ENCODE results near the gene TMEM132A.

Gene TMEM132A

GRCh38 chr11:60880643-60881282 is 43.5 kb upstream of the TMEM132A start:
- TF ChIP-seq CTCF (IDR thresholded peaks at IDR 0.05; ENCODE audit: low read depth, low read length, missing control alignments), result no peak
- in situ Hi-C loops (cut with HindIII; ENCODE audit: low sequenced_read_pairs), result no loop called here
- DNase-seq (ENCODE audit: low read depth), result no peak
- H3K4me3 ChIP-seq (ENCODE audit: low read depth, low read length), result no peak overlapping the region

DNA sequence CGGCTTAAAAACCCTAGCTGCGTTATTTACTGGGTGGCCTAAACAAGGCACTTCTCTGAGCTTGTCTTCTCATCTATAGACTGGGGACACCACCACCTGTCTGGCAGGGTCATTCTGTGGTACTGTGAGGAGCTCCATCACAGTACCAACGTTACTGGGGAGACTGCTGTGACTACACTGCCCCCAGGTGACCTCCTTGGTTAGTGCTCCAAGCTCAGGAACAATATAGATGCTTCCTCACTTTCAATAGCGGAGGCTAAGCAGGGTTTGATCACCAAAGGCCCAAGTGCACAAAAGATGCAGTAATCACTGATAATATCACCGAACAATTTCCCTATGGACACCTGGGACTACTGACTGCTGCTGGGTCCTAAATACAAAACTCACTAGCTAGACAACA is 36.7 kb upstream of the TMEM132A start:
- peak; percentile 52 for DNase-seq (ENCODE audit: low read depth)
- TF ChIP-seq CTCF (IDR thresholded peaks at IDR 0.05; ENCODE audit: low read depth, low read length, missing control alignments), result peak; percentile 79
- H3K4me3 ChIP-seq (ENCODE audit: low read depth, low read length), result no peak overlapping the region
- in situ Hi-C loops (cut with HindIII; ENCODE audit: low sequenced_read_pairs), result no loop called here

GRCh38 chr11:60889869-60890311 is 34.4 kb upstream of the TMEM132A start:
- no peak for DNase-seq (ENCODE audit: low read depth)
- in situ Hi-C loops (cut with HindIII; ENCODE audit: low sequenced_read_pairs), result no loop called here
- TF ChIP-seq CTCF (IDR thresholded peaks at IDR 0.05; ENCODE audit: low read depth, low read length, missing control alignments), result no peak
- no peak overlapping the region for H3K4me3 ChIP-seq (ENCODE audit: low read depth, low read length)

- TF ChIP-seq CTCF (IDR thresholded peaks at IDR 0.05; ENCODE audit: low read depth, low read length, missing control alignments), result no peak
- DNase-seq (ENCODE audit: low read depth), result no peak
- in situ Hi-C loops (cut with HindIII; ENCODE audit: low sequenced_read_pairs), result no loop called here
- no peak overlapping the region for H3K4me3 ChIP-seq (ENCODE audit: low read depth, low read length)
These were observed 33.6 kb upstream of the TMEM132A start for GRCh38 chr11:60890696-60891095.

DNA sequence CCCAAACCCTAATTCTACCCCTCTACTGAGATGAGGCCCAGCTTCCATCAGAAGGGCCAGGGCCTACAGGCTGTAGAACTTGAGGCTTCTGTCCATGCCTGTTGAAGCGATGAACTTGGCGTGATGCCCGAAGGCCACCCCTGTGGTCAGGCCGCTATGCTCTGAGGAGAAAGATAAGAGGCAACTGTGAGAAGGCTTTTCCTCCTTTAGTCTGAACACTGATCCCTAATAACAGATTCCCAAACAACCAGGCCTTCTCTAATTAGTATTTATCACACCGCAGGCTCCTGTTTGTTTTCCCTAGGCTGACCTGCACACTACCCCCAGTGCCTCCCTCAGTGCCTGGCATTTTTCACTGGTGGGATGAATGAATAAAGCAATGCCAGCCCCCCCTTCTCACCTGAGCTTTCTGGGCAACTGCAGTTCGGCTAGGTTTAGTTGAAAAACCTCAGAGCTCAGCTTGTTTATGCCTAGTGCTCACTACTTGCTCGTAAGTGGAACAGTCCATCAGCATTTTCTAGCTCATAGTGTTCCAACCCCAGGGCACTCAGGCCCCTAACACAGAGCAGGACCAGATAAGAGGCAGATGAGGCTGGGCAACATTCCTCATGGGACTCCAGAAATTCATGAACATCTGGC is 33.0 kb upstream of the TMEM132A start:
- no peak overlapping the region for H3K4me3 ChIP-seq (ENCODE audit: low read depth, low read length)
- DNase-seq (ENCODE audit: low read depth), result no peak
- TF ChIP-seq CTCF (IDR thresholded peaks at IDR 0.05; ENCODE audit: low read depth, low read length, missing control alignments), result no peak
- in situ Hi-C loops (cut with HindIII; ENCODE audit: low sequenced_read_pairs), result no loop called here

GRCh38 chr11:60895687-60896086 is 28.6 kb upstream of the TMEM132A start:
- in situ Hi-C loops (cut with HindIII; ENCODE audit: low sequenced_read_pairs), result loop anchor here (5.0 kb wide), 1 partner anchor 38 kb away; the partner anchor contains the start of gene PTGDR2
- no peak for TF ChIP-seq CTCF (IDR thresholded peaks at IDR 0.05; ENCODE audit: low read depth, low read length, missing control alignments)
- no peak for DNase-seq (ENCODE audit: low read depth)
- no peak overlapping the region for H3K4me3 ChIP-seq (ENCODE audit: low read depth, low read length)
